Measurements from ENCODE around the gene ZMYND10.

ZMYND10 gene

GRCh38 chr3:50371133-50371685, 25.7 kb upstream of the ZMYND10 start:
- DNase-seq (ENCODE audit: low read depth in 2 of 2): no peak

DNA sequence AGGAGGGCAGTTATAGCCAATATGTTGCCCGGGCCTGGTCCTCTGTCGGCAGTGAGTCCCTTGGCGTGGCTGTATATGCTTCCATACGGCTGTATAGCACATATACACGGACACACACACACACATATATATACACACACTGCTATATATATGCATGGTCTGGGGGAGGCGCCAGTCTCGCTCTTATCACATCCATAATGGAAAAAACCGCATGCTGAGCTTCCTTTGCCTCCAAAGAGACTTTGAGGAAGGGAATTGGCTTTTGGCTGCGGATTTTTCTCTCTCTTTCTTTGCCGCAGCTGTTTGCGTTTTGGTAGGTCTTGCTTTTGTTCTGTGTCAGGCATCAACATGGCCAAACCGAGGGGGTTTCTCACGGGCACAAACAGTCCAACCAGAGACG, 25.1 kb upstream of the ZMYND10 start:
- DNase-seq (ENCODE audit: low read depth in 2 of 2): no peak

DNA sequence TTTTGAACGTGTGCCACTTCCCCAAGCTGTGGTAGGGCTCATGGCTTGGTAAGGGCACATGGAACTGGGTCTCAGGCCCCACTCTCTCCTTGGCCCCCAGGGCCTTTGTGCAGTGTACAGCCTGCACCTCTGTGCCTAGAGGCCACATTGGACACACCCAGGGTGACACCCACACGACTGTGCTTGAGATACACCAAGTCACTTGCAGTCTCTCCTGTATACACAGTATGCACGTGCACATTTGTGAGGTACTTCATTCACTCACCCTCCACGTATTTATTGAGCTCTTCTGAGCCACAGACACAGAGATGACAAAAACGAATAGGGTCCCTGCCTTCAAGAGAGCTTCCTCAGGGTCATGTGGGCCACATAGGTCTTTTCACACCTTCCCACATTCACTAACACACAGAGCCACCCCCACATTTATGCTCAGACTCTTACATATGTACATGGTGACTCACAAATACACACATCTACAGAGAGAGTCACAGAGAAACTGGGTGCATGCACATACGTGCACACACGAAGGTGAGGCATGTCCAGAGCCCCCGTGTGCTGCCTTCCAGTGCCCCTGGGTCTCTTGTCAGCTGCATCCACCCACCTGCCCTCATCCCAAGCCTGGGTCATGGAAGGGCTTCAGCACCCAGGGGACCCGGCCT, 23.6 kb upstream of the ZMYND10 start:
- no peak for DNase-seq (ENCODE audit: low read depth in 2 of 2)

DNA sequence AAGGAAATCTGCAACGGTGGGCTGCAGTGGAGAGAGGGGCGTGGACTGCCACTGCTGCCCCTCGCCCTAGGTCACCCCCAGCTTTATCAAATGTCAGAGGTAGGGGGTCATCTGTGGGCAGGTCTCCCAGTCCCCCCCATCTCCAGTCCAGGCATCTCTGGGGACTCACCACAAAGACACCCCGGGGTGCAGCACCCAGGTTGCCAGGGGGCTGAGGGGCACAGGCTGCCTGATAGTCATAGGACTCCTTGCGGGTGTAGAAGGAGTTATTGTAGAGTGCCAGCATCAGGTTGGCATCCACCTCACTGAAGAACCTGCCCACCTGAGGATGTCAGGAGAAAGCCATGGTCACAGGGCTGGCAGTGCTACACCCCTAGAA, 20.3 kb upstream of the ZMYND10 start:
- DNase-seq (ENCODE audit: low read depth in 2 of 2): no peak

DNA sequence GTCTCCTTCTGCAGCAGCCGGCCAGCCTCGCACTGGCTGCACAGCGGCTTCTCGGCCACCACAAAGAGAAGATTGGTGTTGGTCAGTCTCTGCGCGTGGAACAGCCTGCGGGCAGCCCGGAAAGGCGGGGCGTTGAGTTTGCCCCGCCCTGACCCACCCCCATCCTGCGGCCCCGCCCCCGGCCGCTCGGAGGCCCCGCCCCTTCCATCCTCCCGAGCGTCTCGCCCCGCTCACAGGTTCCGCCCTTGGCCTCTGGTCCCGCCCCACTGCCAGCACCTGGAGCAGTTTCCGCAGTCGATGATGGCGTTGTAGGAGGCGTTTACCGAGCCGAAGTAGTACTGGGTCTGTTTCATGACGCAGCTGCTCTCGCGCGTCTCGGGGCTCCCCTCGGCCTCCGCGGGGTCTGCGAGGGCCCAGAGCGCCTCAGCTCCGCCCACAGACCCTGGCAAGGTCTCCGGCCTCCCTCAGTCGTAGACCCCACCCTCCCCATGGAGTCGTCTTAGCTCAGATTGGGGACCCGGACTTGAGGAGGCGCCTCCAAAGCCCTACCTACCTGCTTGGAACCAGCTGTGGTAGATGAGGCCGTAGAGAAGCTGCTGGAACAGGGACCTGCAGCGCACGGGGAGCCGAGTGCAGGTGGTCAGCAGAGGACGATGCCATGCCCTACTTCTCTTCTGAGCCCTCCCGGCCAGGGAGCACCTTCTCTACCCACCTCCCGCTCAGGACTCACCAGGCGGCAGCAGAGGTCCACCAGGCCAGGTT, 19.7 kb upstream of the ZMYND10 start:
- peak; percentile 87 to 89 for DNase-seq (ENCODE audit: low read depth in 2 of 2)

DNA sequence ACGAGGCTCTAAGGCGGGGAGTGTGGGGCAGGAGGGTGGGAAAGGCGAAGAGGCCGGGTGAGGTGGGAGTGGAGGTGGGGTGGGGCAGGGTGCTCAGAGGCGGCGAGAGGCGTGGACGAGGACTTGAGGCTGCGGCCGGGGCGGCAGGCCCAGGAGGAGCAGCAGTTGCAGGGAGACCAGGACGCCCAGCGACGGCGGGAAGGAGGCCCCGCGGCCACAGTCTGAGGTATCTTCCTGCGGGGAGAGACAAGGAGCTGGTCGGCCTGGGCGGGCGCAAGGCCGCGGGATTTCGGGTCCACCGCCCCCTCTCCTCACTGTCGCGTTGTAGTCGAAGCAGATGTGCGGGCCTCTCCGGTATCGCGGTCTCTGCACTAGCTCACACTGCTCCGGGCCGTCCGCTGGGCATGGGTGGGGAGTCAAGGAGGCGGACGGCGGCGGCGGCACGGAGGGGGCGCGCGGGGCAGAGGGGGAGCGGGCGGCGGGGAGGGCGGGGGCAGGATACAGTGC, 19.1 kb upstream of the ZMYND10 start:
- DNase-seq (ENCODE audit: low read depth in 2 of 2): no peak

- no peak for DNase-seq (ENCODE audit: low read depth in 2 of 2)
These were observed 14.2 kb upstream of the ZMYND10 start for GRCh38 chr3:50359760-50360110.

- DNase-seq (ENCODE audit: low read depth in 2 of 2): peak; percentile 90 to 95
These were observed 13.6 kb upstream of the ZMYND10 start, which contains the start of gene TMEM115 for GRCh38 chr3:50358911-50359759. TMEM115 (minus strand) TSS chr3:50359521; CDS start chr3:50359063, 458 bp downstream.

DNA sequence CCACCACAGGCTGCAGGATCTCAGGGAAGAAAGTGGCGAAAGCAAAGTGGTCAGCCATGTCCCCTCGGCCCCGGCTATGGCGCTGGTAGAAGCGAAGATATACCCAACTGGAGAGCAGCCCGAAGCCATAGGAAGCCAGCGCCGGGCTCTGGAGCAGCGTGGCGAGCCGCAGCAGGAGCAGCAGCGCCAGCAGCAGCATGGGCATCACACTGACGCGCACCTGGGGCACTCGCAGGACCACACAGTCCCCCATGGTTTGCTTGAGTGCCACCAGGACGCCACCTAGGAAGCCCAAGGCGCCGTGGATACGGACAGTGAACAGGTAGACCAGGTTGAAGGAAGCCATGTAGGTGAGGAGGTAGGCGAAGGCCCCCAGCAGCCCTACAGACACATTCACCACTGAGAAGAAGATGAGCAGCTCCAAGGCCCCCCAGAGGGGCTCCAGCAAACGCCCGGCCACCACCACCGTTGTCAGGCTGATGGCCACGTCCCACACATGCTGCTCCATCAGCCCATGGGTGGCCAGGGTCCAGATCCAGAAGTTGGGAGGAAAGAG, 12.9 kb upstream of the ZMYND10 start:
- no peak for DNase-seq (ENCODE audit: low read depth in 2 of 2)

DNA sequence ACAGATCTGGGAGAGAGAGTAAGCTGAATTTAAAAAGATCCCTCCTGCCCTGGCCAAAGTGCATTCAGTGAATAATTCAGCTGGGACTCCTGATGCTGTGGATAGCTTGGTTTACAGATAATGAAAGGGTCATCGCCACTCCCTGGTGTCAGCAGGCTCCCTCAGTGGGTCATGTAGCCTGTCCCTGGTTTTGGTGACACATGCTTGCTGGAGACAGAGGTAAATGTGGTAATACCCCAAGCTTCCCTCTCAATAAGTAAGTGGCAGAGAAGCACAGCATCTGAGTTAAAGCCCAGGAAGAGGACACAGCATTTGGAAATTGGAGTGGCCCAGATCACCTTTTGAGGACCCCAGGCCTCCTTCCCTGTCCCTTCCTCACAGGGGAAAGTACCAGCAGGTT, 11.9 kb upstream of the ZMYND10 start:
- no peak for DNase-seq (ENCODE audit: low read depth in 2 of 2)

GRCh38 chr3:50356553-50356952, 11.0 kb upstream of the ZMYND10 start:
- no peak for DNase-seq (ENCODE audit: low read depth in 2 of 2)

DNA sequence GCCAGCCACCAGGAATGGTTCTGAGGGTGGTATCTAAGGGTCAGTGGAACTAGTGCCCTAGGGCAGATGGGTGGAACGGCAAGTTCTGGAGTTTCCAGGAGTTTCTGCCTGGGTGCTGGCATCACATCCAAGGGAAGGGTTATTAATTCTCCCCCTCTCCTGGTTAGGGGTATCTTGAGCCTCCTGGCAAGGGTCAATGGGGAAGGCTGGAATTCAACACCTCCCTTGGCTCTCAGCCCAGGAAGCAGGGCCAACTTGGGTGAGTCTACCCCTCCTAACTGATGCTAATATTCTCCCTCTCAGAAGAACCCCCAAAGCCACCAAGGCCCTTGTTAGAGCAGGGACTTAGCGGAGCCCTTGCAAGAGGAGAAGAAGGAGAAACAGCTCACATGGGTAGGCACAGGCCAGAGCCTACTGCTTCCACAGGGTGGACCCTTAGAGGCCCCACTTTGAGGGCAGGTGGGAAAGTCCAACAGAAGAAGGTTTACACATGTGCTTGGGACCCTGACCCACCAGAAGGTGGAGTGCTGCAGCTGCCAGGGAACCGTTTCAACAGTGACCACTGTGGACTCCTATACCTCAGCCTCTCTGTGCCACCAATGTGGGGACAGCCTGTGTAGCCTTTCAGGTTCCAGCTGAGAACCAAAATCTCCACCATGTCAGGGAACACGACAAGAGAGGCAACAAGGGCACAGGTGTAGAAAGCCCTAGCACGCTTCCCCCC, 10.5 kb upstream of the ZMYND10 start:
- DNase-seq (ENCODE audit: low read depth in 2 of 2): no peak

DNA sequence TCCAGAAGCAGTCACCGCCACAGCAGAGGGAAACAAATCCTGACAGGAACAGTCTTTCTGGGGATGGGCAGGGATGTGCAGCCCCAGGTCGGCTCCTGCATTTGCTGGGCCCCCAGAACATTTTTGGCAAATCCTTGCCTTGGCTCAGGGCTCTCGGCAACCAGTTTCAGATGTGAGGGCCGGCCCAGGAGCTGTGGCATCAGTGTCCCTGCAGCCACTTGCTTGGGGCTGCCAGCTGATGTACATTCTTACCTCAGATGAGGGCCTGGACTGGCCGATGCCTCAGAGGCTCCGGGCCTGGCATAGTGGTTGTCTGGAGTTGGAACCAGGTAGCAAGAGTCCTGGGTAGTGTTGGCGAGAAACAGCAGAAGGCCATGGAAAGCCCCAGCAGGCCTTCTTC, 9.3 kb upstream of the ZMYND10 start:
- no peak for DNase-seq (ENCODE audit: low read depth in 2 of 2)

- DNase-seq (ENCODE audit: low read depth in 2 of 2): no peak
These were observed 8.7 kb upstream of the ZMYND10 start for GRCh38 chr3:50354186-50354764.

DNA sequence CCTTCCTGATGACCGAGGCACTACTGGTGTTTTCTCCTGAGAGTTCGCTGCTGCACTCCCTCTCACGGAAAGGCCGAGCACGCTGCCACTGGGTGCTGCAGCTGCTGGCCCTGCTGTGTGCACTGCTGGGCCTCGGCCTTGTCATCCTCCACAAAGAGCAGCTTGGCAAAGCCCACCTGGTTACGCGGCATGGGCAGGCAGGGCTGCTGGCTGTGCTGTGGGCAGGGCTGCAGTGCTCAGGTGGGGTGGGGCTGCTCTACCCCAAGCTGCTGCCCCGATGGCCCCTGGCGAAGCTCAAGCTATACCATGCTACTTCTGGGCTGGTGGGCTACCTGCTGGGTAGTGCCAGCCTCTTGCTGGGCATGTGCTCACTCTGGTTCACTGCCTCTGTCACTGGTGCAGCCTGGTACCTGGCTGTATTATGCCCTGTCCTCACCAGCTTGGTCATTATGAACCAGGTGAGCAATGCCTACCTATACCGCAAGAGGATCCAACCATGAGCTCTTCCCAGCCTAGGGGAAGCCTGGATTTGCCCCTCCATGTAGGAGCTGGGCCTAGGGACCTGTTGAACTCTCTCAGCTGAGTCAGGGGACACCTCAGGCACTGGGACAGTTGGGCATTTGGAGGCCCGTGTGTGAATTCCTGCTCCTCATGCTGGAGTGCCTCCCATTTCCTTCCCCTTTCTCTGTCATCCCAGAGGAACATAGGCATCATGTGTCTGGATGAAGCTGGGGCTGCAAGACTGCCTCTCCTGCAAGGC, 7.9 kb upstream of the ZMYND10 start:
- no peak for DNase-seq (ENCODE audit: low read depth in 2 of 2)

DNA sequence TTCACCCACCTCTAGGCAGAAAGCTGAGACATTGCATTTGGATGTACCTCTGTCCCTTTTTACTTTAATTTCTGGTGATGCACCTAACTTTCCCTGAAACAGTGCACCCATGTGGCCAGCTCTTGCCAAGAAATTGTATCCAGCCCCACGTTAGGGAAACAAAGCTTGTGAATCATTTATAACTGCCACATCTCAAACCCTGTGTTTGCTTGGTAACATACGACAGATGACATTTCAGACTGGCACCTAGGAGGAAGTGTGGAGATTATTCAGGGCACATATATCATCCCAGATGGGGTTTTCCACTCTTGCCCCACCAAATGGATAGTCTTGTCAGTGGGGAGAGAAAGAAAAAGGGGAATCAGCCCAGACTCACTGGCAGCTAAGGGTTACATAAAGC, 7.2 kb upstream of the ZMYND10 start:
- DNase-seq (ENCODE audit: low read depth in 2 of 2): no peak

DNA sequence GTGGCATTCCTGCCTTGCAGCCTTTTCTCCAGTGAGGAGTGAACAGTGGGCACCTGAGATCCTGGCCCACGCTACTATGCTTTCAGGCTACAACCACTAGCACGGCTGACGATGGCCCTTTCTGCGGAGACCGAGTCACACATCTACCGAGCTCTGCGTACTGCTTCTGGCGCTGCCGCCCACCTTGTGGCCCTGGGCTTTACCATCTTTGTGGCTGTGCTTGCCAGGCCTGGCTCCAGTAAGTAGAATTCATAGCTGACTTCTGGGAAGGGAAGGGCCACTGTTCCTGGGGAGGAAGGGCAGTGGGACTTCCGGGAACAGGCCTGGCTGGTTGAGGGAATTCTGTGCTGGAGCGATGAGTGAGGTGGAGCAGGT, 5.8 kb upstream of the ZMYND10 start:
- DNase-seq (ENCODE audit: low read depth in 2 of 2): no peak

- peak; percentile 98 to 99 for DNase-seq (ENCODE audit: low read depth in 2 of 2)
These were observed 5.2 kb upstream of the ZMYND10 start, which contains the start of the genes CYB561D2 and NPRL2 for GRCh38 chr3:50350527-50351322. CYB561D2 (plus strand) TSS chr3:50350862; CDS start chr3:50351434, 572 bp downstream. NPRL2 (minus strand) TSS chr3:50350775; CDS start chr3:50350652, 123 bp downstream.

DNA sequence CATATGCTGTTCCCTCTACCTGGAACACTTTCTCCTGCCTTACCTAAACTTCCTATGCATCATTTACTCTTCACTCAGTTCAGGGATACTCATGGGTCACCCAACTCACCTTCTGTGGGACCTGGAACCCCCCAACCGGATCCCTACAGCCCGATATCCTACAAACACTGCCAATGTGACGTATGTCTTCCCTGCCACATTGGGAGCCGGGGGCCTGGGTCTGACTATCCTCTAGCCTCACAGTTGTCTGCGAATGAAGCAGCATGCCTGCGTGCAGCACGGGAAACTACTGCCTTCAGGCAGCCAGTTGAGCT, 4.6 kb upstream of the ZMYND10 start:
- DNase-seq (ENCODE audit: low read depth in 2 of 2): no peak
